Measurements from ENCODE around the gene XPR1. TPM values are rescaled to one million over a fixed set of nuclear protein-coding genes. Genes with fewer than 3 reads are reported as not detected.

The XPR1 gene
- polyA plus RNA-seq, 1 donor (not counting 4 experiments of a cell fraction or from before 2014, with no cell fraction given) = 40.0 TPM

DNA sequence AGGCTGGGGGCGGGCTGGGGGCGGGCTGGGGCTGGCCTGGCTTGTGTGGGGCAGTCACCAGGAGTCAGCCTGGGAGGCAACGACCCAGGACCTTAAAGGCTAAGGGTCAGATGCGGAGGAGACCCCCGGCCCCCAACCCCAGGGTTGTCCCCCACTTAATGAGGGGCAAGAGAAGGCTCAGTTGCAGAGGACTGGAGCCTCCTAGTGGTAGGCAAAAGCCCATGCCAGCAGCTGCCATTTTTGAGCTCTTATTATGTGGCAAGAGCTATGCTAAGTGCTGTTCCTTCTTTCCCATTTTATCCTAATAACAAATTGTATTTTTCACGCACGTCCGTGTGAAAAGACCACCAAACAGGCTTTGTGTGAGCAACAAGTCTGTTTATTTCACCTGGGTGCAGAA is 288.9 kb downstream of the XPR1 start:
- peaks cover 11% of the 10 kb centered on the region for H3K27me3 ChIP-seq (ENCODE audit: control insufficient read depth, extremely low read depth, insufficient read depth, low read length)
- H3K4me3 ChIP-seq (ENCODE audit: control insufficient read depth in 2 of 3, extremely low read depth in 1 of 3, insufficient read depth in 2 of 3, low read depth in 1 of 3, low read length in 3 of 3) = no peak overlapping the region
- no peak overlapping the region for H3K27ac ChIP-seq (ENCODE audit: control insufficient read depth, insufficient read depth, low read length)
- H3K36me3 ChIP-seq (ENCODE audit: control insufficient read depth in 2 of 2, extremely low read depth in 1 of 2, insufficient read depth in 2 of 2, low read length in 2 of 2) = no peaks in the 10 kb centered on the region
- no peaks in the 10 kb centered on the region for H4K20me1 ChIP-seq (ENCODE audit: control insufficient read depth, extremely low read depth, insufficient read depth, low read length)
- dilution Hi-C loops (cut with MboI; ENCODE audit: extremely low pct_ligation_motif_present, low sequenced_read_pairs) = no loop called here
- H3K79me2 ChIP-seq (ENCODE audit: control insufficient read depth, insufficient read depth, low read length) = no peaks in the 10 kb centered on the region
- no peak overlapping the region for H3K9ac ChIP-seq (ENCODE audit: control insufficient read depth, extremely low read depth, insufficient read depth, low read length)
- no peak overlapping the region for H3K4me2 ChIP-seq (ENCODE audit: control insufficient read depth, extremely low read depth, insufficient read depth, low read depth, low read length)
- no peaks in the 10 kb centered on the region for H3K9me3 ChIP-seq (ENCODE audit: control insufficient read depth, low read depth, low read length)
- H3K9me1 ChIP-seq (ENCODE audit: control insufficient read depth, extremely low read depth, insufficient read depth, low read length) = peaks cover 2% of the 10 kb centered on the region
- DNase-seq (ENCODE audit: low read depth, low spot score) (no peak), FAIRE-seq (no peak)
- TF ChIP-seq EZH2 (IDR thresholded peaks at IDR 0.05; ENCODE audit: low read length) (no peak), CTCF (optimal IDR thresholded peaks at IDR 0.05 in 1 of 3, IDR thresholded peaks at IDR 0.05 in 1 of 3, conservative IDR thresholded peaks at IDR 0.05 in 1 of 3; ENCODE audit: extremely low read depth in 1 of 3, insufficient read depth in 2 of 3, low read length in 3 of 3) (peak in 2 of 3 experiments; percentile 42 to 47)
- H2AFZ ChIP-seq (ENCODE audit: control insufficient read depth, low read length) = no peak overlapping the region
- H3K4me1 ChIP-seq (ENCODE audit: control insufficient read depth, extremely low read depth, insufficient read depth, low read length) = peaks cover 18% of the 10 kb centered on the region

DNA sequence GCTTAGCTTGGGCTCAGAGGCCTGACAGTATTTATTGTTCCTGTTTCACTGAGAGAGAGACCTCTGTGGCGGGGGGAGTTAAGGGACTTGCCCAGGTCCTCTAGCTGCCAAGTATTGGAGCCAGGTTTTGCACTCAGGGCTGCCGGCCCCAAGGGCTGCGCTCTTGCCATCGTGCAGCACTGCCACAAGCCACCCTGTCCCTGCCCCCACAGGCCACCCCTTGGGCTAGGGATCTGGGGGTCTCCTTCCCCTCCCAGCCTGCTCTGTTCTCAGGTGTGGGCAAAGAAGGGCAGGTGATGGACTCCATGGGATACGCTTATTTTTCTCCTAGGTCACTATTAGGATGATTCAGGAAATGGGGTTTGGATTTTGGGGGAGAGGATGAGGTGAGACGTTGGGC is 289.6 kb downstream of the XPR1 start:
- Histone ChIP-seq H2AFZ (ENCODE audit: control insufficient read depth, low read length) (no peak overlapping the region), H3K4me2 (ENCODE audit: control insufficient read depth, extremely low read depth, insufficient read depth, low read depth, low read length) (no peak overlapping the region), H3K9ac (ENCODE audit: control insufficient read depth, extremely low read depth, insufficient read depth, low read length) (no peak overlapping the region), H3K4me1 (ENCODE audit: control insufficient read depth, extremely low read depth, insufficient read depth, low read length) (peaks cover 18% of the 10 kb centered on the region), H3K27ac (ENCODE audit: control insufficient read depth, insufficient read depth, low read length) (no peak overlapping the region), H4K20me1 (ENCODE audit: control insufficient read depth, extremely low read depth, insufficient read depth, low read length) (no peaks in the 10 kb centered on the region), H3K79me2 (ENCODE audit: control insufficient read depth, insufficient read depth, low read length) (no peaks in the 10 kb centered on the region), H3K9me3 (ENCODE audit: control insufficient read depth, low read depth, low read length) (no peaks in the 10 kb centered on the region), H3K9me1 (ENCODE audit: control insufficient read depth, extremely low read depth, insufficient read depth, low read length) (peaks cover 2% of the 10 kb centered on the region), H3K36me3 (ENCODE audit: control insufficient read depth in 2 of 2, extremely low read depth in 1 of 2, insufficient read depth in 2 of 2, low read length in 2 of 2) (no peaks in the 10 kb centered on the region), H3K4me3 (ENCODE audit: control insufficient read depth in 2 of 3, extremely low read depth in 1 of 3, insufficient read depth in 2 of 3, low read depth in 1 of 3, low read length in 3 of 3) (no peak overlapping the region), H3K27me3 (ENCODE audit: control insufficient read depth, extremely low read depth, insufficient read depth, low read length) (peaks cover 4% of the 10 kb centered on the region)
- no peak for DNase-seq (ENCODE audit: low read depth, low spot score)
- no peak for FAIRE-seq
- TF ChIP-seq CTCF (optimal IDR thresholded peaks at IDR 0.05 in 1 of 3, IDR thresholded peaks at IDR 0.05 in 1 of 3, conservative IDR thresholded peaks at IDR 0.05 in 1 of 3; ENCODE audit: extremely low read depth in 1 of 3, insufficient read depth in 2 of 3, low read length in 3 of 3) (no peak), EZH2 (IDR thresholded peaks at IDR 0.05; ENCODE audit: low read length) (no peak)
- dilution Hi-C loops (cut with MboI; ENCODE audit: extremely low pct_ligation_motif_present, low sequenced_read_pairs) = no loop called here

Data from keratinocyte (primary cell).